SK-N-SH (cell line): ENCODE measurements around the gene COL24A1. TPM values are rescaled to one million over a fixed set of nuclear protein-coding genes. Genes with fewer than 3 reads are reported as not detected.

Source experiments
- CTCF ChIA-PET: fragments of 300-600, 350-600 bp; formaldehyde crosslinking; extraction: SDS; loops from one replicate; lab custom pipeline; 2021; lab: Yijun Ruan, JAX
- POLR2A ChIA-PET: fragments of 350-600 bp; sonication (Branson Sonifier 250); formaldehyde crosslinking; extraction: SDS; loops from one replicate; lab custom pipeline; 2020; ENCODE audit warnings: antibody characterized with exemption, inconsistent platforms; lab: Yijun Ruan, JAX
- DNase-seq: peaks from one replicate; pipeline ENCODE4 v3.0.0; 2012
- H2AFZ ChIP-seq: fragments of 200-600 bp; sonication (generic); 2 replicates; pipeline ENCODE4 v1.8.1; 2016; ENCODE audit warnings: antibody characterized with exemption, mild to moderate bottlenecking, low read depth
- H3F3A ChIP-seq: fragments of 200-600 bp; sonication (generic); replicated peaks from 2 replicates; pipeline ENCODE3; 2016; ENCODE audit warnings: antibody characterized with exemption, mild to moderate bottlenecking; ENCODE audit not compliant: insufficient read depth
- H3K27ac ChIP-seq, 2 experiments: fragments of 200-500 bp in 1 of 2; fragments of 200-600 bp in 1 of 2; sonication (Bioruptor generic) in 1 of 2; sonication (generic), shearing (Covaris generic) in 1 of 2; 2 replicates each; pipeline versions ENCODE4 v1.5.1 to v1.6.1; 2014 to 2016; ENCODE audit warnings: low read depth in 2 of 2, inconsistent platforms in 1 of 2, low read length in 1 of 2, mild to moderate bottlenecking in 1 of 2, mixed read lengths in 1 of 2
- H3K27me3 ChIP-seq: fragments of 200-600 bp; sonication (generic), shearing (Covaris generic); 2 replicates; pipeline ENCODE4 v1.6.1; 2016; ENCODE audit warnings: mixed run types; ENCODE audit not compliant: insufficient read depth
- H3K36me3 ChIP-seq, 2 experiments: fragments of 200-500 bp in 1 of 2; fragments of 200-600 bp in 1 of 2; sonication (Bioruptor generic) in 1 of 2; sonication (generic) in 1 of 2; replicated peaks in 1 of 2; 2 replicates each; pipeline versions ENCODE3 to v1.5.1; 2014 to 2016; ENCODE audit warnings: low read length in 1 of 2, mild to moderate bottlenecking in 1 of 2; ENCODE audit not compliant: insufficient read depth in 2 of 2, control insufficient read depth in 1 of 2
- H3K4me1 ChIP-seq, 2 experiments: fragments of 200-500 bp in 1 of 2; fragments of 200-600 bp in 1 of 2; sonication (Bioruptor generic) in 1 of 2; sonication (generic), shearing (Covaris generic) in 1 of 2; 2 replicates each; pipeline versions ENCODE4 v1.5.1 to v1.6.1; 2014 to 2016; ENCODE audit warnings: low read depth in 1 of 2, low read length in 1 of 2, mixed run types in 1 of 2; ENCODE audit not compliant: insufficient read depth in 2 of 2, control insufficient read depth in 1 of 2
- H3K4me2 ChIP-seq: fragments of 200-600 bp; sonication (generic), shearing (Covaris generic); 2 replicates; pipeline ENCODE4 v1.6.1; 2017; ENCODE audit warnings: mixed run types
- H3K4me3 ChIP-seq, 2 experiments: fragments of 200-500 bp in 1 of 2; fragments of 200-600 bp in 1 of 2; sonication (Bioruptor generic) in 1 of 2; sonication (generic), shearing (Covaris generic) in 1 of 2; 2 replicates each; pipeline versions ENCODE4 v1.5.1 to v1.8.1; 2014 to 2016; ENCODE audit warnings: low read depth in 2 of 2, inconsistent platforms in 1 of 2, low read length in 1 of 2, mild to moderate bottlenecking in 1 of 2, mixed read lengths in 1 of 2, moderate library complexity in 1 of 2
- H3K79me2 ChIP-seq: fragments of 200-600 bp; sonication (generic); 2 replicates; pipeline ENCODE4 v1.8.1; 2017; ENCODE audit warnings: mild to moderate bottlenecking; ENCODE audit not compliant: insufficient read depth
- H3K9ac ChIP-seq: fragments of 200-600 bp; sonication (generic); 2 replicates; pipeline ENCODE4 v1.6.1; 2017; ENCODE audit warnings: mixed run types
- H3K9me2 ChIP-seq: fragments of 200-600 bp; sonication (generic); 2 replicates; pipeline ENCODE4 v1.6.1; 2017; ENCODE audit warnings: mixed run types
- H3K9me3 ChIP-seq: fragments of 200-600 bp; sonication (generic); 2 replicates; pipeline ENCODE4 v1.6.1; 2017; ENCODE audit warnings: mixed run types, mild to moderate bottlenecking, moderate library complexity
- H4K20me1 ChIP-seq: fragments of 200-600 bp; sonication (generic); 2 replicates; pipeline ENCODE4 v1.6.1; 2017; ENCODE audit warnings: mild to moderate bottlenecking, mixed run types; ENCODE audit not compliant: insufficient read depth
- CHD2 ChIP-seq: fragments of 150-350 bp; IDR thresholded peaks from 2 replicates; pipeline ENCODE4 v1.6.1; 2018; ENCODE audit warnings: low read length; ENCODE audit not compliant: partially characterized antibody
- EP300 ChIP-seq, 2 experiments: IDR thresholded peaks; 2 replicates each; pipeline versions ENCODE4 v1.4.0 to v1.6.1; 2012; ENCODE audit warnings: borderline replicate concordance in 1 of 2, low read depth in 1 of 2, low read length in 1 of 2
- EZH2phosphoT487 ChIP-seq: fragments of 200-600 bp; sonication (generic); IDR thresholded peaks from 2 replicates; pipeline ENCODE4 v1.6.1; 2017; ENCODE audit warnings: low read depth, mixed run types, mild to moderate bottlenecking, antibody characterized with exemption, moderate library complexity, borderline replicate concordance
- FOXJ3 ChIP-seq: sonication (generic); formaldehyde crosslinking; IDR thresholded peaks from 2 replicates; pipeline ENCODE4 v1.5.1; 2020; ENCODE audit warnings: mild to moderate bottlenecking, missing genetic modification reagents
- GABPA ChIP-seq: IDR thresholded peaks from 2 replicates; pipeline ENCODE4 v1.4.0; 2012; ENCODE audit warnings: low read depth, mild to moderate bottlenecking
- JUND ChIP-seq: IDR thresholded peaks from 2 replicates; pipeline ENCODE4 v1.4.0; 2012
- MEF2A ChIP-seq: IDR thresholded peaks from 2 replicates; pipeline ENCODE4 v1.4.0; 2012; ENCODE audit warnings: low read depth, borderline replicate concordance
- MXI1 ChIP-seq: IDR thresholded peaks from 2 replicates; pipeline ENCODE4 v1.6.1; 2012; ENCODE audit warnings: mild to moderate bottlenecking, low read depth, low read length, improper control_type of control experiment
- RAD21 ChIP-seq: IDR thresholded peaks from 2 replicates; pipeline ENCODE4 v1.6.1; 2012; ENCODE audit warnings: mild to moderate bottlenecking, low read length
- RCOR1 ChIP-seq: fragments of 150-350 bp; IDR thresholded peaks from 2 replicates; pipeline ENCODE4 v1.6.1; 2017; ENCODE audit warnings: antibody characterized with exemption, low read length
- RFX5 ChIP-seq: IDR thresholded peaks from 2 replicates; pipeline ENCODE4 v1.6.1; 2012; ENCODE audit warnings: mild to moderate bottlenecking, improper control_type of control experiment, low read length
- TAF1 ChIP-seq: IDR thresholded peaks from 2 replicates; pipeline ENCODE4 v1.6.1; 2012; ENCODE audit warnings: low read depth, mild to moderate bottlenecking, low read length, moderate library complexity, borderline replicate concordance
- WGBS: methylation state at CpG from one replicate; pipeline ENCODE4 v1.1.6; 2017; ENCODE audit warnings: low lambda C conversion rate; 5-methylcytosine and 5-hydroxymethylcytosine counted together
- polyA plus RNA-seq, 3 experiments: library from polyadenylated mRNA; depleted of rRNA; stranded (reverse); fragments of >200 nt; gene quantifications; 2 replicates each; pipeline ENCODE4 v1.2.3, GENCODE V29; 2012
- TF ChIP-seq, protein P1 (sequence below): fragments of 200-600 bp; sonication (generic); IDR thresholded peaks from 2 replicates; pipeline ENCODE4 v1.6.1; 2017; ENCODE audit warnings: antibody characterized with exemption, mild to moderate bottlenecking, moderate library complexity
- TF ChIP-seq, protein P2 (sequence below): IDR thresholded peaks from 2 replicates; pipeline ENCODE4 v1.6.1; 2012; ENCODE audit warnings: mild to moderate bottlenecking, low read depth, low read length, moderate library complexity
- TF ChIP-seq, protein P3 (sequence below): IDR thresholded peaks from 2 replicates; pipeline ENCODE4; 2012
- TF ChIP-seq, protein P4 (sequence below): IDR thresholded peaks from 2 replicates; pipeline ENCODE4 v1.4.0; 2012; ENCODE audit warnings: low read depth
- TF ChIP-seq, protein P5 (sequence below): fragments of 150-350 bp; IDR thresholded peaks from 2 replicates; pipeline ENCODE4 v1.6.1; 2017; ENCODE audit warnings: antibody characterized with exemption, low read length, low read depth, borderline replicate concordance
- TF ChIP-seq, protein P6 (sequence below): fragments of 150-350 bp; IDR thresholded peaks from 2 replicates; pipeline ENCODE4 v1.6.1; 2016; ENCODE audit warnings: mild to moderate bottlenecking, low read depth, low read length

COL24A1 gene
- polyA plus RNA-seq, 1 of the 3 experiments (the other 2 are of a cell fraction), result not detected

DNA sequence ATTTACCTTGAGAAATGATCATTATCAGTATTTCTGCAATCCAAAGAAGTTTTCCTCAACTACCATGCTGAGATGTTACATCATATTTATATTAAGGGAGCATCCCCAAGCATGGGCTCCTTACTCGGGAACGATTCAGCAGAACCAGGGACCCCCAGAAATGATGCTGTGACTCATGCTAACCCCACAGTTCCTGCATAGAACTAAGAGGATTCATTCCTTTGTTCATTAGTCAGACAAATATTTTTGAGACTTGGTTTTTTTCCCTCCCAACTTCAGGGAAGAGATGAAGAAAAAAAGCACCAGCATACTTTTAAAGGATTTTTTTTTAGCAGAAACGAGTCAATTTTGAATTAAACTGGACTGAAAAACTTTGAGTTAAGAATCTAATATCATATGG lies 49.2 kb upstream of the COL24A1 start:
- no peak for DNase-seq

More for the DNA sequence above, 49.2 kb upstream of the COL24A1 start:
- no peak for TF ChIP-seq RCOR1
- no peak for TF ChIP-seq EP300 (IDR thresholded peaks at IDR 0.05; ENCODE audit: borderline replicate concordance in 1 of 2, low read depth in 1 of 2, low read length in 1 of 2)
- TF ChIP-seq CHD2, result no peak
- TF ChIP-seq MXI1, result no peak
- no peak for TF ChIP-seq FOXJ3
- TF ChIP-seq TAF1, result no peak
- TF ChIP-seq, protein P1, sequence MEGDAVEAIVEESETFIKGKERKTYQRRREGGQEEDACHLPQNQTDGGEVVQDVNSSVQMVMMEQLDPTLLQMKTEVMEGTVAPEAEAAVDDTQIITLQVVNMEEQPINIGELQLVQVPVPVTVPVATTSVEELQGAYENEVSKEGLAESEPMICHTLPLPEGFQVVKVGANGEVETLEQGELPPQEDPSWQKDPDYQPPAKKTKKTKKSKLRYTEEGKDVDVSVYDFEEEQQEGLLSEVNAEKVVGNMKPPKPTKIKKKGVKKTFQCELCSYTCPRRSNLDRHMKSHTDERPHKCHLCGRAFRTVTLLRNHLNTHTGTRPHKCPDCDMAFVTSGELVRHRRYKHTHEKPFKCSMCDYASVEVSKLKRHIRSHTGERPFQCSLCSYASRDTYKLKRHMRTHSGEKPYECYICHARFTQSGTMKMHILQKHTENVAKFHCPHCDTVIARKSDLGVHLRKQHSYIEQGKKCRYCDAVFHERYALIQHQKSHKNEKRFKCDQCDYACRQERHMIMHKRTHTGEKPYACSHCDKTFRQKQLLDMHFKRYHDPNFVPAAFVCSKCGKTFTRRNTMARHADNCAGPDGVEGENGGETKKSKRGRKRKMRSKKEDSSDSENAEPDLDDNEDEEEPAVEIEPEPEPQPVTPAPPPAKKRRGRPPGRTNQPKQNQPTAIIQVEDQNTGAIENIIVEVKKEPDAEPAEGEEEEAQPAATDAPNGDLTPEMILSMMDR, result no peak
- no peak for TF ChIP-seq EZH2phosphoT487
- TF ChIP-seq GABPA, result no peak
- TF ChIP-seq, protein P2, sequence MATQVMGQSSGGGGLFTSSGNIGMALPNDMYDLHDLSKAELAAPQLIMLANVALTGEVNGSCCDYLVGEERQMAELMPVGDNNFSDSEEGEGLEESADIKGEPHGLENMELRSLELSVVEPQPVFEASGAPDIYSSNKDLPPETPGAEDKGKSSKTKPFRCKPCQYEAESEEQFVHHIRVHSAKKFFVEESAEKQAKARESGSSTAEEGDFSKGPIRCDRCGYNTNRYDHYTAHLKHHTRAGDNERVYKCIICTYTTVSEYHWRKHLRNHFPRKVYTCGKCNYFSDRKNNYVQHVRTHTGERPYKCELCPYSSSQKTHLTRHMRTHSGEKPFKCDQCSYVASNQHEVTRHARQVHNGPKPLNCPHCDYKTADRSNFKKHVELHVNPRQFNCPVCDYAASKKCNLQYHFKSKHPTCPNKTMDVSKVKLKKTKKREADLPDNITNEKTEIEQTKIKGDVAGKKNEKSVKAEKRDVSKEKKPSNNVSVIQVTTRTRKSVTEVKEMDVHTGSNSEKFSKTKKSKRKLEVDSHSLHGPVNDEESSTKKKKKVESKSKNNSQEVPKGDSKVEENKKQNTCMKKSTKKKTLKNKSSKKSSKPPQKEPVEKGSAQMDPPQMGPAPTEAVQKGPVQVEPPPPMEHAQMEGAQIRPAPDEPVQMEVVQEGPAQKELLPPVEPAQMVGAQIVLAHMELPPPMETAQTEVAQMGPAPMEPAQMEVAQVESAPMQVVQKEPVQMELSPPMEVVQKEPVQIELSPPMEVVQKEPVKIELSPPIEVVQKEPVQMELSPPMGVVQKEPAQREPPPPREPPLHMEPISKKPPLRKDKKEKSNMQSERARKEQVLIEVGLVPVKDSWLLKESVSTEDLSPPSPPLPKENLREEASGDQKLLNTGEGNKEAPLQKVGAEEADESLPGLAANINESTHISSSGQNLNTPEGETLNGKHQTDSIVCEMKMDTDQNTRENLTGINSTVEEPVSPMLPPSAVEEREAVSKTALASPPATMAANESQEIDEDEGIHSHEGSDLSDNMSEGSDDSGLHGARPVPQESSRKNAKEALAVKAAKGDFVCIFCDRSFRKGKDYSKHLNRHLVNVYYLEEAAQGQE, result no peak
- TF ChIP-seq, protein P3, sequence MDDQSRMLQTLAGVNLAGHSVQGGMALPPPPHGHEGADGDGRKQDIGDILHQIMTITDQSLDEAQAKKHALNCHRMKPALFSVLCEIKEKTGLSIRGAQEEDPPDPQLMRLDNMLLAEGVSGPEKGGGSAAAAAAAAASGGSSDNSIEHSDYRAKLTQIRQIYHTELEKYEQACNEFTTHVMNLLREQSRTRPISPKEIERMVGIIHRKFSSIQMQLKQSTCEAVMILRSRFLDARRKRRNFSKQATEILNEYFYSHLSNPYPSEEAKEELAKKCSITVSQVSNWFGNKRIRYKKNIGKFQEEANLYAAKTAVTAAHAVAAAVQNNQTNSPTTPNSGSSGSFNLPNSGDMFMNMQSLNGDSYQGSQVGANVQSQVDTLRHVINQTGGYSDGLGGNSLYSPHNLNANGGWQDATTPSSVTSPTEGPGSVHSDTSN, result no peak
- TF ChIP-seq, protein P4, sequence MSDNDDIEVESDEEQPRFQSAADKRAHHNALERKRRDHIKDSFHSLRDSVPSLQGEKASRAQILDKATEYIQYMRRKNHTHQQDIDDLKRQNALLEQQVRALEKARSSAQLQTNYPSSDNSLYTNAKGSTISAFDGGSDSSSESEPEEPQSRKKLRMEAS, result no peak
- no peak for TF ChIP-seq RFX5
- TF ChIP-seq RAD21, result no peak
- TF ChIP-seq MEF2A, result no peak
- TF ChIP-seq, protein P5, sequence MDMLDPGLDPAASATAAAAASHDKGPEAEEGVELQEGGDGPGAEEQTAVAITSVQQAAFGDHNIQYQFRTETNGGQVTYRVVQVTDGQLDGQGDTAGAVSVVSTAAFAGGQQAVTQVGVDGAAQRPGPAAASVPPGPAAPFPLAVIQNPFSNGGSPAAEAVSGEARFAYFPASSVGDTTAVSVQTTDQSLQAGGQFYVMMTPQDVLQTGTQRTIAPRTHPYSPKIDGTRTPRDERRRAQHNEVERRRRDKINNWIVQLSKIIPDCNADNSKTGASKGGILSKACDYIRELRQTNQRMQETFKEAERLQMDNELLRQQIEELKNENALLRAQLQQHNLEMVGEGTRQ, result no peak
- TF ChIP-seq, protein P6, sequence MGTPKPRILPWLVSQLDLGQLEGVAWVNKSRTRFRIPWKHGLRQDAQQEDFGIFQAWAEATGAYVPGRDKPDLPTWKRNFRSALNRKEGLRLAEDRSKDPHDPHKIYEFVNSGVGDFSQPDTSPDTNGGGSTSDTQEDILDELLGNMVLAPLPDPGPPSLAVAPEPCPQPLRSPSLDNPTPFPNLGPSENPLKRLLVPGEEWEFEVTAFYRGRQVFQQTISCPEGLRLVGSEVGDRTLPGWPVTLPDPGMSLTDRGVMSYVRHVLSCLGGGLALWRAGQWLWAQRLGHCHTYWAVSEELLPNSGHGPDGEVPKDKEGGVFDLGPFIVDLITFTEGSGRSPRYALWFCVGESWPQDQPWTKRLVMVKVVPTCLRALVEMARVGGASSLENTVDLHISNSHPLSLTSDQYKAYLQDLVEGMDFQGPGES, result no peak
- no peak for TF ChIP-seq JUND
- ChIA-PET CTCF (interaction anchor here (0.7 kb wide), 1 partner anchor 1384 kb away, joined by 3 read pairs; no protein-coding TSS in a partner anchor), POLR2A (no interaction called here)
- H3K9me3 ChIP-seq, result no peaks in the 10 kb centered on the region
- no peak overlapping the region for H3K9ac ChIP-seq
- no peak overlapping the region for H3K4me2 ChIP-seq
- no peaks in the 10 kb centered on the region for H3K36me3 ChIP-seq
- no peaks in the 10 kb centered on the region for H3F3A ChIP-seq
- H3K79me2 ChIP-seq, result no peaks in the 10 kb centered on the region
- WGBS, result 0% methylated on average over 3 of the region's 3 CpGs
- H2AFZ ChIP-seq, result no peak overlapping the region
- H4K20me1 ChIP-seq, result no peaks in the 10 kb centered on the region
- H3K27ac ChIP-seq, result no peak overlapping the region
- no peaks in the 10 kb centered on the region for H3K9me2 ChIP-seq
- H3K4me3 ChIP-seq, result no peak overlapping the region
- no peaks in the 10 kb centered on the region; the same call in 1 of the 2 replicates for H3K27me3 ChIP-seq
- no peaks in the 10 kb centered on the region for H3K4me1 ChIP-seq
